Measurements from ENCODE around the gene TBC1D32.

TBC1D32 gene

GRCh38 chr6:121242386-121242785 lies 91.9 kb downstream of the TBC1D32 start:
- no peak overlapping the region for H3K27ac ChIP-seq (ENCODE audit: low read depth, low read length, poor library complexity, severe bottlenecking)
- H3K4me1 ChIP-seq (ENCODE audit: insufficient read depth, low read length, severe bottlenecking) = no peaks in the 10 kb centered on the region
- H2AFZ ChIP-seq (ENCODE audit: low read length) = no peak overlapping the region
- H3K27me3 ChIP-seq (ENCODE audit: insufficient read depth, low read length) = no peaks in the 10 kb centered on the region
- no peaks in the 10 kb centered on the region for H3K9me3 ChIP-seq (ENCODE audit: low read length)
- no peak for TF ChIP-seq EZH2 (IDR thresholded peaks at IDR 0.05; ENCODE audit: borderline replicate concordance, low read length)
- TF ChIP-seq, protein P1, sequence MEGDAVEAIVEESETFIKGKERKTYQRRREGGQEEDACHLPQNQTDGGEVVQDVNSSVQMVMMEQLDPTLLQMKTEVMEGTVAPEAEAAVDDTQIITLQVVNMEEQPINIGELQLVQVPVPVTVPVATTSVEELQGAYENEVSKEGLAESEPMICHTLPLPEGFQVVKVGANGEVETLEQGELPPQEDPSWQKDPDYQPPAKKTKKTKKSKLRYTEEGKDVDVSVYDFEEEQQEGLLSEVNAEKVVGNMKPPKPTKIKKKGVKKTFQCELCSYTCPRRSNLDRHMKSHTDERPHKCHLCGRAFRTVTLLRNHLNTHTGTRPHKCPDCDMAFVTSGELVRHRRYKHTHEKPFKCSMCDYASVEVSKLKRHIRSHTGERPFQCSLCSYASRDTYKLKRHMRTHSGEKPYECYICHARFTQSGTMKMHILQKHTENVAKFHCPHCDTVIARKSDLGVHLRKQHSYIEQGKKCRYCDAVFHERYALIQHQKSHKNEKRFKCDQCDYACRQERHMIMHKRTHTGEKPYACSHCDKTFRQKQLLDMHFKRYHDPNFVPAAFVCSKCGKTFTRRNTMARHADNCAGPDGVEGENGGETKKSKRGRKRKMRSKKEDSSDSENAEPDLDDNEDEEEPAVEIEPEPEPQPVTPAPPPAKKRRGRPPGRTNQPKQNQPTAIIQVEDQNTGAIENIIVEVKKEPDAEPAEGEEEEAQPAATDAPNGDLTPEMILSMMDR (IDR thresholded peaks at IDR 0.05; ENCODE audit: low read length) = no peak
- no peaks in the 10 kb centered on the region for H3K79me2 ChIP-seq (ENCODE audit: insufficient read depth, low read length)
- H3F3A ChIP-seq (ENCODE audit: insufficient read depth, low read length) = no peaks in the 10 kb centered on the region
- no peaks in the 10 kb centered on the region for H3K36me3 ChIP-seq (ENCODE audit: insufficient read depth, low read length)
- H3K4me2 ChIP-seq (ENCODE audit: low read length) = no peak overlapping the region
- no peak overlapping the region for H3K9ac ChIP-seq (ENCODE audit: low read length)
- H4K20me1 ChIP-seq (ENCODE audit: insufficient read depth, low read length) = no peaks in the 10 kb centered on the region
- H3K4me3 ChIP-seq (ENCODE audit: low read depth, low read length, poor library complexity, severe bottlenecking) = no peak overlapping the region
- H3K9me2 ChIP-seq (ENCODE audit: low read depth, low read length) = no peaks in the 10 kb centered on the region

DNA sequence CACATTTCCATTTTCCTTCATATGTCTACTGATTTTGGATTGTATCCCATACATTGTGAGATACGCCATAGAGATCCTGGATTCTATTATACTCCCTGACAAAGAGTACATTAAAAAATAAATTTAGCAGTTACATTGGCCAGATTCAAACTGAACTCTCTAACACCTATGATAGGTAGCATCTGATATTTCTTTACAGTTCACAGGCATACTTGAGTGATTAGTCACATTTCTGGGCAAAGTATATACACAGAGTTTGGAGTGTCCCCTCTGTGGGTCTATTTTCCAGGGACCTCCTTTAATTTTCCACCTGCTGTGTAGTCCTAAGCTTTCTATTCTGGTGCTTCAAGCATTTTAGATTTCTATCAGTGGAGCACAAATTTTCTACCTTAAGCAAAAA lies 96.4 kb downstream of the TBC1D32 start:
- Histone ChIP-seq H4K20me1 (ENCODE audit: insufficient read depth, low read length) (no peaks in the 10 kb centered on the region), H3K4me1 (ENCODE audit: insufficient read depth, low read length, severe bottlenecking) (no peaks in the 10 kb centered on the region), H3K4me2 (ENCODE audit: low read length) (no peak overlapping the region), H3K9me2 (ENCODE audit: low read depth, low read length) (no peaks in the 10 kb centered on the region), H3F3A (ENCODE audit: insufficient read depth, low read length) (no peaks in the 10 kb centered on the region), H3K4me3 (ENCODE audit: low read depth, low read length, poor library complexity, severe bottlenecking) (no peak overlapping the region), H2AFZ (ENCODE audit: low read length) (no peak overlapping the region), H3K9me3 (ENCODE audit: low read length) (no peaks in the 10 kb centered on the region), H3K27me3 (ENCODE audit: insufficient read depth, low read length) (no peaks in the 10 kb centered on the region), H3K9ac (ENCODE audit: low read length) (no peak overlapping the region), H3K36me3 (ENCODE audit: insufficient read depth, low read length) (no peaks in the 10 kb centered on the region), H3K79me2 (ENCODE audit: insufficient read depth, low read length) (no peaks in the 10 kb centered on the region), H3K27ac (ENCODE audit: low read depth, low read length, poor library complexity, severe bottlenecking) (no peak overlapping the region)
- no peak for TF ChIP-seq EZH2 (IDR thresholded peaks at IDR 0.05; ENCODE audit: borderline replicate concordance, low read length)
- TF ChIP-seq, protein P1 (IDR thresholded peaks at IDR 0.05; ENCODE audit: low read length) = no peak

DNA sequence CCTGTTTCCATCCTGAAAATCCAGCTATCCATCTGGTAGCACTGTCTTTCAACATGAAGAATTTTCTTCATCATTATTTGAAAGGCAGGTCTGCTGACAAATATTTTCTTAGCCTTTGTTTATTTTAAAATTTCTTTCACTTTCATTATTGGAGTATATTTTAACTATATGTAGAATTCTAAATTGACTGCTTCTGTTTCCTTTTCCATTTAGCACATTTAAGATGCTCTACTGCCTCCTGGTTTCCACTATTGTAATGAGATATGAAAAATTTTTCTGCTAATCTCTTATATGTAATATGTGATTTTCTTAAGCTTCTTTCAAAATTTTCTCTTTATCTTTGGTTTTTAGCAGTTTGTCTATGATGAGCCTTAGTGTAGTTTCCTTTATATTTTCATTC lies 97.3 kb downstream of the TBC1D32 start:
- H3K9me3 ChIP-seq (ENCODE audit: low read length) = no peaks in the 10 kb centered on the region

More for the DNA sequence above, 97.3 kb downstream of the TBC1D32 start:
- H2AFZ ChIP-seq (ENCODE audit: low read length) = no peak overlapping the region
- no peak overlapping the region for H3K27ac ChIP-seq (ENCODE audit: low read depth, low read length, poor library complexity, severe bottlenecking)
- no peaks in the 10 kb centered on the region for H3K4me1 ChIP-seq (ENCODE audit: insufficient read depth, low read length, severe bottlenecking)
- no peaks in the 10 kb centered on the region for H3K27me3 ChIP-seq (ENCODE audit: insufficient read depth, low read length)
- H3K9ac ChIP-seq (ENCODE audit: low read length) = no peak overlapping the region
- no peaks in the 10 kb centered on the region for H3K79me2 ChIP-seq (ENCODE audit: insufficient read depth, low read length)
- no peaks in the 10 kb centered on the region for H4K20me1 ChIP-seq (ENCODE audit: insufficient read depth, low read length)
- no peak overlapping the region for H3K4me3 ChIP-seq (ENCODE audit: low read depth, low read length, poor library complexity, severe bottlenecking)
- no peaks in the 10 kb centered on the region for H3K9me2 ChIP-seq (ENCODE audit: low read depth, low read length)
- no peak for TF ChIP-seq EZH2 (IDR thresholded peaks at IDR 0.05; ENCODE audit: borderline replicate concordance, low read length)
- TF ChIP-seq, protein P1 (IDR thresholded peaks at IDR 0.05; ENCODE audit: low read length) = no peak
- H3F3A ChIP-seq (ENCODE audit: insufficient read depth, low read length) = no peaks in the 10 kb centered on the region
- no peak overlapping the region for H3K4me2 ChIP-seq (ENCODE audit: low read length)
- H3K36me3 ChIP-seq (ENCODE audit: insufficient read depth, low read length) = no peaks in the 10 kb centered on the region

Data from OCI-LY1 (cell line).